Liver (tissue), 9 donors: ENCODE data around the gene GRAMD1A. TPM values are rescaled to one million over a fixed set of nuclear protein-coding genes. Genes with fewer than 3 reads are reported as not detected.
"Not testable (repeated sequence)": the region's sequence is repeated elsewhere in the genome, so short reads cannot be mapped to it uniquely, and the experiment has no call there.

Experiments used
- DNase-seq: peaks from one replicate; pipeline ENCODE4 v3.0.0-alpha.2; 2017; ENCODE audit warnings: low spot score
- H3K27ac ChIP-seq, 2 donors: one replicate each; pipeline ENCODE4 v1.7.0; 2013; ENCODE audit warnings: inconsistent platforms in 2 of 2, low read length in 2 of 2, control low read depth in 1 of 2, low read depth in 1 of 2, mild to moderate bottlenecking in 1 of 2
- H3K27me3 ChIP-seq, 4 donors: one replicate each; pipeline versions ENCODE4 v1.6.1 to v1.7.0; 2013; ENCODE audit warnings: low read length in 3 of 4, inconsistent platforms in 1 of 4, mild to moderate bottlenecking in 1 of 4, moderate library complexity in 1 of 4; ENCODE audit not compliant: control insufficient read depth in 4 of 4, insufficient read depth in 4 of 4
- H3K36me3 ChIP-seq, 4 donors: one replicate each; pipeline versions ENCODE4 v1.6.1 to v1.7.0; 2013; ENCODE audit warnings: low read length in 3 of 4, mild to moderate bottlenecking in 3 of 4, low read depth in 1 of 4, moderate library complexity in 1 of 4; ENCODE audit not compliant: control insufficient read depth in 4 of 4, insufficient read depth in 3 of 4
- H3K4me1 ChIP-seq, 4 donors: one replicate each; pipeline versions ENCODE4 v1.6.1 to v1.7.0; 2013; ENCODE audit warnings: low read length in 3 of 4, mild to moderate bottlenecking in 3 of 4, moderate library complexity in 1 of 4; ENCODE audit not compliant: control insufficient read depth in 4 of 4, insufficient read depth in 4 of 4
- H3K4me3 ChIP-seq, 3 donors: one replicate each; pipeline versions ENCODE4 v1.6.1 to v1.7.0; 2013; ENCODE audit warnings: low read length in 3 of 3, control low read depth in 1 of 3, low read depth in 1 of 3, mild to moderate bottlenecking in 1 of 3
- H3K9ac ChIP-seq, 2 donors: one replicate each; pipeline ENCODE4 v1.7.0; 2013; ENCODE audit warnings: low read length in 2 of 2, mild to moderate bottlenecking in 2 of 2, moderate library complexity in 2 of 2, control low read depth in 1 of 2, low read depth in 1 of 2
- H3K9me3 ChIP-seq, 4 donors: one replicate each; pipeline versions ENCODE4 v1.6.1 to v1.7.0; 2013; ENCODE audit warnings: low read length in 3 of 4; ENCODE audit not compliant: control insufficient read depth in 4 of 4
- ATF3 ChIP-seq: IDR thresholded peaks from 2 replicates; pipeline ENCODE4 v1.6.1; 2016; ENCODE audit warnings: antibody characterized with exemption
- EGR1 ChIP-seq, 2 donors: IDR thresholded peaks; 2 replicates each; pipeline ENCODE4 v1.6.1; 2016 to 2018; ENCODE audit warnings: antibody characterized with exemption in 2 of 2, low read depth in 2 of 2
- FOXA1 ChIP-seq: IDR thresholded peaks from 2 replicates; pipeline ENCODE4 v1.6.1; 2016; ENCODE audit warnings: antibody characterized with exemption
- FOXA2 ChIP-seq: IDR thresholded peaks from 2 replicates; pipeline ENCODE4 v1.6.1; 2016; ENCODE audit warnings: antibody characterized with exemption
- GABPA ChIP-seq, 2 donors: IDR thresholded peaks in 1 of 2; conservative IDR thresholded peaks in 1 of 2; 2 replicates each; pipeline ENCODE4 v1.6.1; 2016; ENCODE audit warnings: antibody characterized with exemption in 2 of 2, mild to moderate bottlenecking in 1 of 2, moderate library complexity in 1 of 2
- HNF4G ChIP-seq: IDR thresholded peaks from 2 replicates; pipeline ENCODE4 v1.6.1; 2016; ENCODE audit warnings: antibody characterized with exemption
- JUND ChIP-seq, 2 donors: IDR thresholded peaks; 2 replicates each; pipeline ENCODE4 v1.6.1; 2016; ENCODE audit warnings: antibody characterized with exemption in 2 of 2
- MAX ChIP-seq: IDR thresholded peaks from 2 replicates; pipeline ENCODE4 v1.6.1; 2016; ENCODE audit warnings: antibody characterized with exemption
- RAD21 ChIP-seq, 2 donors: IDR thresholded peaks; 2 replicates each; pipeline ENCODE4 v1.6.1; 2016; ENCODE audit warnings: antibody characterized with exemption in 2 of 2, mild to moderate bottlenecking in 2 of 2
- RXRA ChIP-seq, 2 donors: IDR thresholded peaks; 2 replicates each; pipeline ENCODE4 v1.6.1; 2017 to 2018; ENCODE audit warnings: antibody characterized with exemption in 2 of 2, mild to moderate bottlenecking in 1 of 2
- TAF1 ChIP-seq: conservative IDR thresholded peaks from 2 replicates; pipeline ENCODE4 v1.6.1; 2016; ENCODE audit warnings: antibody characterized with exemption, mild to moderate bottlenecking
- YY1 ChIP-seq: IDR thresholded peaks from 2 replicates; pipeline ENCODE4 v1.6.1; 2016; ENCODE audit warnings: antibody characterized with exemption, mild to moderate bottlenecking
- WGBS: extraction: QIAGEN DNeasy Blood & Tissue Kit; methylation state at CpG from one replicate; pipeline ENCODE4 v1.1.7; 2013; 5-methylcytosine and 5-hydroxymethylcytosine counted together
- polyA plus RNA-seq, 2 donors: library from polyadenylated mRNA; stranded (reverse) in 1 of 2; unstranded in 1 of 2; fragments of 200-250 nt in 1 of 2; fragments of >200 nt in 1 of 2; fragmentation: Nextera tagmentation in 1 of 2; extraction: Ambion mirVana in 1 of 2; gene quantifications; one replicate each; pipeline versions ENCODE4 v1.2.1 to v1.2.3, GENCODE V29; 2013 to 2015
- total RNA-seq, 2 donors: library from RNA; depleted of rRNA; stranded (reverse); fragments of >200 nt; gene quantifications; one replicate each; pipeline ENCODE4 v1.2.3, GENCODE V29; 2014
- TF ChIP-seq, protein P1 (sequence below): IDR thresholded peaks from 2 replicates; pipeline ENCODE4 v1.6.1; 2016; ENCODE audit warnings: antibody characterized with exemption, mild to moderate bottlenecking
- TF ChIP-seq, protein P2 (sequence below): fragments of 150-350 bp; IDR thresholded peaks from 2 replicates; pipeline ENCODE4 v1.5.1; 2017; ENCODE audit warnings: improper control_type of control experiment, low read depth, low read length; ENCODE audit not compliant: missing input control
- TF ChIP-seq, protein P3 (sequence below): IDR thresholded peaks from 2 replicates; pipeline ENCODE4 v1.6.1; 2016; ENCODE audit warnings: antibody characterized with exemption
- donor health status: healthy.
- donor health status: healthy.
- donor health status: healthy.
- donor health status: healthy.
- donor health status: healthy.

Gene GRAMD1A
- total and polyA plus RNA-seq, 4 donors = 8.6 to 14.1 (median 11.2) TPM

DNA sequence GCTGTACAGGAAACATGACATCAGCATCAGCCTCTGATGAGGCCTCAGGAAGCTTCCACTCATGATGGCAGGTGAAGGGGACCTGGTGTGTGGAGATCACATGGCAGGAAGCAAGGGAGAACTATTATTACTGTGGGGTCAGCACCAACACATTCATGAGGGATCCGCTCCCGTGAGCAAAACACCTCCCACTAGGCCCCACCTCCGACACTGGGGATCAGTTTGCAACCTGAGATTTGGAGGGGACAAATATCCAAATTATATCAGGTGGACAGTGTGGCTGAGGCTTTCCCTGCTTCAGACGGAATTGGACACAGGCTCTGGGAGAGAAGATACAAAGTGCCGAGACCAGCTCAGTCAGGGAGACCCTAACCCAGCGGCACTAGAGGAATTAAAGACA, 30.4 kb upstream of the GRAMD1A start:
- TF ChIP-seq, protein P1, sequence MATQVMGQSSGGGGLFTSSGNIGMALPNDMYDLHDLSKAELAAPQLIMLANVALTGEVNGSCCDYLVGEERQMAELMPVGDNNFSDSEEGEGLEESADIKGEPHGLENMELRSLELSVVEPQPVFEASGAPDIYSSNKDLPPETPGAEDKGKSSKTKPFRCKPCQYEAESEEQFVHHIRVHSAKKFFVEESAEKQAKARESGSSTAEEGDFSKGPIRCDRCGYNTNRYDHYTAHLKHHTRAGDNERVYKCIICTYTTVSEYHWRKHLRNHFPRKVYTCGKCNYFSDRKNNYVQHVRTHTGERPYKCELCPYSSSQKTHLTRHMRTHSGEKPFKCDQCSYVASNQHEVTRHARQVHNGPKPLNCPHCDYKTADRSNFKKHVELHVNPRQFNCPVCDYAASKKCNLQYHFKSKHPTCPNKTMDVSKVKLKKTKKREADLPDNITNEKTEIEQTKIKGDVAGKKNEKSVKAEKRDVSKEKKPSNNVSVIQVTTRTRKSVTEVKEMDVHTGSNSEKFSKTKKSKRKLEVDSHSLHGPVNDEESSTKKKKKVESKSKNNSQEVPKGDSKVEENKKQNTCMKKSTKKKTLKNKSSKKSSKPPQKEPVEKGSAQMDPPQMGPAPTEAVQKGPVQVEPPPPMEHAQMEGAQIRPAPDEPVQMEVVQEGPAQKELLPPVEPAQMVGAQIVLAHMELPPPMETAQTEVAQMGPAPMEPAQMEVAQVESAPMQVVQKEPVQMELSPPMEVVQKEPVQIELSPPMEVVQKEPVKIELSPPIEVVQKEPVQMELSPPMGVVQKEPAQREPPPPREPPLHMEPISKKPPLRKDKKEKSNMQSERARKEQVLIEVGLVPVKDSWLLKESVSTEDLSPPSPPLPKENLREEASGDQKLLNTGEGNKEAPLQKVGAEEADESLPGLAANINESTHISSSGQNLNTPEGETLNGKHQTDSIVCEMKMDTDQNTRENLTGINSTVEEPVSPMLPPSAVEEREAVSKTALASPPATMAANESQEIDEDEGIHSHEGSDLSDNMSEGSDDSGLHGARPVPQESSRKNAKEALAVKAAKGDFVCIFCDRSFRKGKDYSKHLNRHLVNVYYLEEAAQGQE = no peak
- TF ChIP-seq FOXA2 (no peak), EGR1 (IDR thresholded peaks at IDR 0.05; ENCODE audit: low read depth in 2 of 2) (no peak), RAD21 (IDR thresholded peaks at IDR 0.05) (no peak), HNF4G (no peak), FOXA1 (no peak), TAF1 (no peak), JUND (IDR thresholded peaks at IDR 0.05) (no peak), MAX (no peak), RXRA (IDR thresholded peaks at IDR 0.05) (no peak), GABPA (IDR thresholded peaks at IDR 0.05 in 1 of 2, conservative IDR thresholded peaks at IDR 0.05 in 1 of 2) (no peak), YY1 (no peak), ATF3 (no peak)
- TF ChIP-seq, protein P2, sequence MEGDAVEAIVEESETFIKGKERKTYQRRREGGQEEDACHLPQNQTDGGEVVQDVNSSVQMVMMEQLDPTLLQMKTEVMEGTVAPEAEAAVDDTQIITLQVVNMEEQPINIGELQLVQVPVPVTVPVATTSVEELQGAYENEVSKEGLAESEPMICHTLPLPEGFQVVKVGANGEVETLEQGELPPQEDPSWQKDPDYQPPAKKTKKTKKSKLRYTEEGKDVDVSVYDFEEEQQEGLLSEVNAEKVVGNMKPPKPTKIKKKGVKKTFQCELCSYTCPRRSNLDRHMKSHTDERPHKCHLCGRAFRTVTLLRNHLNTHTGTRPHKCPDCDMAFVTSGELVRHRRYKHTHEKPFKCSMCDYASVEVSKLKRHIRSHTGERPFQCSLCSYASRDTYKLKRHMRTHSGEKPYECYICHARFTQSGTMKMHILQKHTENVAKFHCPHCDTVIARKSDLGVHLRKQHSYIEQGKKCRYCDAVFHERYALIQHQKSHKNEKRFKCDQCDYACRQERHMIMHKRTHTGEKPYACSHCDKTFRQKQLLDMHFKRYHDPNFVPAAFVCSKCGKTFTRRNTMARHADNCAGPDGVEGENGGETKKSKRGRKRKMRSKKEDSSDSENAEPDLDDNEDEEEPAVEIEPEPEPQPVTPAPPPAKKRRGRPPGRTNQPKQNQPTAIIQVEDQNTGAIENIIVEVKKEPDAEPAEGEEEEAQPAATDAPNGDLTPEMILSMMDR = no peak
- TF ChIP-seq, protein P3, sequence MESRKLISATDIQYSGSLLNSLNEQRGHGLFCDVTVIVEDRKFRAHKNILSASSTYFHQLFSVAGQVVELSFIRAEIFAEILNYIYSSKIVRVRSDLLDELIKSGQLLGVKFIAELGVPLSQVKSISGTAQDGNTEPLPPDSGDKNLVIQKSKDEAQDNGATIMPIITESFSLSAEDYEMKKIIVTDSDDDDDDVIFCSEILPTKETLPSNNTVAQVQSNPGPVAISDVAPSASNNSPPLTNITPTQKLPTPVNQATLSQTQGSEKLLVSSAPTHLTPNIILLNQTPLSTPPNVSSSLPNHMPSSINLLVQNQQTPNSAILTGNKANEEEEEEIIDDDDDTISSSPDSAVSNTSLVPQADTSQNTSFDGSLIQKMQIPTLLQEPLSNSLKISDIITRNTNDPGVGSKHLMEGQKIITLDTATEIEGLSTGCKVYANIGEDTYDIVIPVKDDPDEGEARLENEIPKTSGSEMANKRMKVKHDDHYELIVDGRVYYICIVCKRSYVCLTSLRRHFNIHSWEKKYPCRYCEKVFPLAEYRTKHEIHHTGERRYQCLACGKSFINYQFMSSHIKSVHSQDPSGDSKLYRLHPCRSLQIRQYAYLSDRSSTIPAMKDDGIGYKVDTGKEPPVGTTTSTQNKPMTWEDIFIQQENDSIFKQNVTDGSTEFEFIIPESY = no peak
- H3K27ac ChIP-seq = no peak overlapping the region
- no peaks in the 10 kb centered on the region for H3K9me3 ChIP-seq
- H3K4me1 ChIP-seq = peaks cover 0 to 12% (median 7%) of the 10 kb centered on the region in 4 donors
- H3K9ac ChIP-seq = no peak overlapping the region
- WGBS = 96% methylated on average over 6 of the region's 6 CpGs
- no peaks in the 10 kb centered on the region for H3K36me3 ChIP-seq
- H3K4me3 ChIP-seq = no peak overlapping the region
- H3K27me3 ChIP-seq = no peaks in the 10 kb centered on the region
- no peak for DNase-seq

- H3K9me3 ChIP-seq, H3K27ac ChIP-seq, H3K27me3 ChIP-seq, H3K4me3 ChIP-seq, H3K9ac ChIP-seq, H3K36me3 ChIP-seq, DNase-seq: not testable (repeated sequence)
- WGBS = 90% methylated on average over 12 of the region's 12 CpGs
- peaks cover 0 to 13% (median 7%) of the 10 kb centered on the region in 4 donors for H3K4me1 ChIP-seq
Observed at GRCh38 chr19:34970185-34970780, 29.8 kb upstream of the GRAMD1A start.
